Central memory CD8-positive, alpha-beta T cell (primary cell): Measurements from ENCODE around the gene NRCAM.

Source experiments
- ATAC-seq: fragments of 150-1000 bp; cut with Tn5 transposase; replicated peaks from 2 replicates; pipeline ENCODE4 v1.10.0; 2022; ENCODE audit warnings: mild to moderate bottlenecking, moderate FRiP score, moderate number of reproducible peaks; ENCODE audit not compliant: poor library complexity, severe bottlenecking; ENCODE audit errors: extremely low read depth
- DNase-seq, 2 donors: peaks; one replicate each; pipeline ENCODE4 v3.0.0; 2021; ENCODE audit warnings: low spot score in 2 of 2
- H3K27ac Mint-ChIP-seq: one replicate; pipeline ENCODE4 v1.8.0; 2022; ENCODE audit warnings: low read depth, mild to moderate bottlenecking, moderate library complexity, mixed read lengths
- H3K27me3 Mint-ChIP-seq: one replicate; pipeline ENCODE4 v1.8.0; 2022; ENCODE audit warnings: mixed read lengths
- H3K36me3 Mint-ChIP-seq: one replicate; pipeline ENCODE4 v1.8.0; 2022; ENCODE audit warnings: mild to moderate bottlenecking, moderate library complexity, mixed read lengths; ENCODE audit not compliant: insufficient read depth
- H3K4me1 Mint-ChIP-seq: one replicate; pipeline ENCODE4 v1.8.0; 2022; ENCODE audit warnings: mixed read lengths
- H3K4me3 Mint-ChIP-seq: one replicate; pipeline ENCODE4 v1.8.0; 2022; ENCODE audit warnings: mild to moderate bottlenecking, moderate library complexity, mixed read lengths
- H3K9me3 Mint-ChIP-seq: one replicate; pipeline ENCODE4 v1.8.0; 2022; ENCODE audit warnings: mixed read lengths

The NRCAM gene

DNA sequence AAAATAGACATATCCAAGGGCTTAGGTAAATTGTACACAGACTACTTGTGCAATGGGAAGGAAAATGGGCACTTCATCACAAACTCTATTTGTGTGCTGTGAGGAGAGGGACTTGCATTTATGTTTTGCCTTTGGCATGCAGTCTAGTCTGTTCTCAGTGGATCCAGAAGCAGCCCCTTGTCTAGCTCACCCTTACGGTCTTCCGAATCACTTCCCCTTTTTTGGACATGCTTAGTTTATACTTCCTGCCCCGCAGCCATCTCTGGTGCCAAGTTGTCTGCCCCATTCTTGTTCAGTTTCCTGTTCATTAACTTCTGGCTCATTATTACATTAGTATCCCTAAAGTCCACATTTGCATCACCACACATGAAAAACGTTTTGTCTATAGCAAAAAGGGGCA, 161.6 kb downstream of the NRCAM start:
- Mint-ChIP-seq H3K27me3 (peaks cover 48% of the 10 kb centered on the region), H3K4me1 (no peaks in the 10 kb centered on the region), H3K36me3 (peaks cover 3% of the 10 kb centered on the region), H3K27ac (no peak overlapping the region), H3K9me3 (no peaks in the 10 kb centered on the region), H3K4me3 (no peak overlapping the region)
- DNase-seq (no peak), ATAC-seq (no peak)

DNA sequence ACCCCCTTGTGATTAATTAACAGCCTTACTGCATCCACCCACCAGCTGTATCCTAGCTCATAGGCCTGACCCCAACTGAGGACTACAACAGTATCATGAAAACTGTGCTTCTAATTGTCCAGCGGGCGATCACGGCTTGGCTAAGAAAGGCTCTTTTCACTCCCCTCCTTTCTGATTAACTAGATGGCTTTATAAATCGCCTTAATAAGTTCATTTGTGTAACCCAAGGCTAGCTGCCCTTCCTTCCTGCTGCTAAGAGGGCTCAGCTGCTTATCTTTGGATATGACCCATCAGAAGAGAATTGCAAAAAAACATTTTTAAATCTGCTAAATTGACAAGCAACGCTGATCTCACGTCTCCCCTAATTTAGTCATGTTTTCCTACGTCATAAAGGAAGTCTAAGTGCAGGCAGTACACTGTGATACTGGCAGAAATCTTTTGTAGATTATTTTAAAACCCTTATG, 163.1 kb downstream of the NRCAM start:
- no peak for DNase-seq
- H3K4me3 Mint-ChIP-seq: no peak overlapping the region
- no peak for ATAC-seq
- H3K4me1 Mint-ChIP-seq: no peaks in the 10 kb centered on the region
- peaks cover 3% of the 10 kb centered on the region for H3K36me3 Mint-ChIP-seq
- no peak overlapping the region for H3K27ac Mint-ChIP-seq
- H3K27me3 Mint-ChIP-seq: peaks cover 48% of the 10 kb centered on the region
- no peaks in the 10 kb centered on the region for H3K9me3 Mint-ChIP-seq

DNA sequence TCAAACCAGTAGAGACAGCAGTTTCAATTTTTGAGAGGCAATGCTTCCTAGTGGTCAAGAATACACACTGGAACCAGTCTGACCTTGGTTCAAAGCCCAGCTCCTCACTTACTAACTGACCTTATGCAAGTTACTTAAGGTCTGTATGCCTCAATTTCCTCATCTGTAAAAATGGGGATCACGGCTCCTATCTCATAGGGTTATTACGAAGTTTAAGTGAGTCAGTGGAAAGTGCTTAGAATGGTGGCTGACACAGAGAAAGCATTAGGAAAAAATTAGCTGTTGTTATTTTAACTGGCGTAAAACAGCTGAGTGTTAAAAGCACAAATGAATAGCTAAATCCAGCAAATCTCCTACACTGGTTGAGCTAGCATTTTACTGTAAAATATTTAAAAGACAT, 163.7 kb downstream of the NRCAM start:
- Mint-ChIP-seq H3K27ac (no peak overlapping the region), H3K4me3 (no peak overlapping the region), H3K36me3 (peaks cover 3% of the 10 kb centered on the region), H3K9me3 (no peaks in the 10 kb centered on the region), H3K4me1 (no peaks in the 10 kb centered on the region), H3K27me3 (peaks cover 43% of the 10 kb centered on the region)
- DNase-seq (no peak), ATAC-seq (no peak)

DNA sequence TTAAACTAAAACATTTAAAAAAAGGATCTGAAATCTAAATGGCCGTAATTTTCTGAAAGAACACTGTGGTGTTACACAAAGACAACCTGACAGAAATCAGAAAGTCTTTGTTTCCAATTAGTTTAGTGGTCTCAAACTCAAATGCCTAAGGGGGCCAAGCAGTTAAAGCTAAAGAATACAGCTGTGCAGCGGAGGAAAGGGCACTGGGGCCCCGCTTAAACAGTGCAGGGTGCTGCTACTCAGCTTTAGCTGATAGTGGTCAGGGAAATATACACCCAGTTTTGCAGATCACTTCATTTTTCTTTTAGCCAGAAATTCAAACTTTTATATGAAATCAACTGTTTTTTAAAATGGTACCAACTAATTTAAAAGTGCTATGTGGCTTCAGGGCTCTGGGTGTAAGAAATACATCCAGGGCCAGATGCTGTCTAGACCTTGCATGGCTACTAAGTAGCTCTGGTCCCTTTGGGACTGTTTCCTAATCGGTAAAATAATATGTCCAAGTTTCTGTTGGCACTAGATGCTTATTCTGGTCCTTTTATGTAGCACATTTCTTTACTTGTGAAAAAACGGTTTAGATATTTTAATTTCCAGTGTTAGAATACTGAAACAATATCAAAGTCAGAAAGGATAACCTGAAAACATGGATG, 164.3 kb downstream of the NRCAM start:
- ATAC-seq (no peak), DNase-seq (no peak)
- H3K27ac Mint-ChIP-seq: no peak overlapping the region
- H3K4me1 Mint-ChIP-seq: no peaks in the 10 kb centered on the region
- no peak overlapping the region for H3K4me3 Mint-ChIP-seq
- H3K36me3 Mint-ChIP-seq: peaks cover 3% of the 10 kb centered on the region
- peaks cover 45% of the 10 kb centered on the region for H3K27me3 Mint-ChIP-seq
- no peaks in the 10 kb centered on the region for H3K9me3 Mint-ChIP-seq

DNA sequence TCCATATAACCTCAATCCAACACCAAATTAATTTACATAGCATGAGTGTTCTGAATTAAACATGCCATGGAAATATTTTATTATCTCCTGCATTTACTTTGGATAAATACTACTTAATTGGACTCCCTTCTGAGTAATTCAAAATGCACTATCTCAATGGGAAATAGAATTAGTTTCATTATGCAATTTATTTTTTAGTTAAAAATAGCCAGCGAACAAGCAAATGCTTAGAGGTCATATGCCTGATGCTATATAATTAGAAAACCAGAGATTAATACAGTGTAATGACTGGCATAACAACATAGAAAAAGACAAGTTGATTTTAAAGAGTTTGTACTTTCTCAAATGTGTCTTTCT, 165.1 kb downstream of the NRCAM start:
- Mint-ChIP-seq H3K4me3 (no peak overlapping the region), H3K27me3 (peaks cover 45% of the 10 kb centered on the region), H3K4me1 (no peaks in the 10 kb centered on the region), H3K27ac (no peak overlapping the region), H3K9me3 (no peaks in the 10 kb centered on the region), H3K36me3 (peaks cover 3% of the 10 kb centered on the region)
- DNase-seq (no peak), ATAC-seq (no peak)

DNA sequence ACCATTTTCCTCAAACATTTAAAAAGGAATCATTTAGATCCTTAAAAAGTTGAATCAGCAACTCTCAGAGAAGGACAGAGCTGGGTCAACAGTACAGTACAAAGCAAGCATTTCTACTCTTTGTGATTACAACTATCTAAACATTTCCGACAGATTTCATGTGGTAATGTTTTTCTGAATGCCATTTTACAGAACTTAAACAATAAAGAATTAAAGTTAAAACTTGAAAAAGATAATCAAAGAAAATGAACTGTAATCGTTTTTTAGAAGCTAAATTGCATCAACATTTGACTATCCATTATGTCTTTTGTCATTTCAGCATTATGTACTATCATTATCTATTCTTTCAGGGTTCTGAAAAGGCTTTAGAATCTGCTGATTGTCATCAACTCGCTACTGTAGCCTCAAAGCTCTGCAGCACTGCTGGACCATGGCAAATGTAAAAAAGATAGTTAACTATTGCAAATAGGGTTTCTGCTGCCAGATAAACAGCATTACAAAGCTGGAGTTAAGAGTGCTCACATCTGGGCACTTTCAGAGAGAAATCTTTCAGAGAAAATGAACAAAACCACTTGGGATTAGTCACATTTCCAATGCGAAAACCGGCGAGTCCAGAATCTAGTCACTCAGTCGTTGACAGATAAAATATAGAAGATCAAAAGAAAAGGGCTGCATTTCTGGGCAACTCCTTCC, 165.6 kb downstream of the NRCAM start:
- H3K36me3 Mint-ChIP-seq: peaks cover 3% of the 10 kb centered on the region

DNA sequence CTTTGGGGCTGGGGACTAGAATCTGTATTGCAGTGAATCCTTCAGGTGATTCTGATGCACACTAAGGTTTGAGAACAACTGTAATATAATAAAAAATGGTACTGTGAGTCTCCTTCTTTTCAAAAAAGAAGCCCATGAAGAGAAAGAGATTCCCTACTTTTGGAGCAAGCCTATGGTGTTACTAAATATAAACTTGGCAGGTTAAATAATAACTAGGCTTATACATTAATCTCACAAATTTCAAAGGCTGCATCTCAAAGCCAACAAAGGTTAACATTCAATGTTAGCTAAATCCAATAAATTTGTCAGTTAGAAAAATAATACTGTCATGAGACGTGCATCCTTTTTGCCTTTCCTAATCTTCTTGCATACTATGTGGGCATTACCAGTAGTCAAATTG, 166.4 kb downstream of the NRCAM start:
- Mint-ChIP-seq H3K4me3 (no peak overlapping the region), H3K36me3 (peaks cover 3% of the 10 kb centered on the region), H3K27me3 (peaks cover 38% of the 10 kb centered on the region)

More for the DNA sequence above, 165.6 kb downstream of the NRCAM start:
- Mint-ChIP-seq H3K27me3 (peaks cover 40% of the 10 kb centered on the region), H3K4me3 (no peak overlapping the region), H3K9me3 (no peaks in the 10 kb centered on the region), H3K27ac (no peak overlapping the region), H3K4me1 (no peaks in the 10 kb centered on the region)
- DNase-seq (no peak), ATAC-seq (no peak)

DNA sequence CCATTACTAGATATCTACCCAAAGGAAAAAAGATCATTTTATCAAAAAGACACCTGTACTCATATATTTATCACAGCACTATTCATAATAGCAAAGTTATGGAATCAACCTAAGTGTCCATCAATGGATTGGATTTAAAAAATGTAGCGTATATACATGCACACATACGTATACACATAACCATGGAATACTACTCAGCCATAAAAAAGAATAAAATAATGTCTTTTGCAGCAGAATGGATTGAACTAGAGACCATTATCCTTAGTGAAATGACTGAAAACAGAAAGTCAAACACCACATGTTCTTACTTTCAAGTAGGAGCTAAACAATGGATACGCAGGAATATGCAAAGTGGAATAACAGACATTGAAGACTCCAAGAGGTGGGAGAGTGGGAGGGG, 168.4 kb downstream of the NRCAM start:
- ATAC-seq: no peak
- Mint-ChIP-seq H3K36me3 (no peaks in the 10 kb centered on the region), H3K27ac (no peak overlapping the region), H3K9me3 (no peaks in the 10 kb centered on the region), H3K27me3 (peaks cover 39% of the 10 kb centered on the region), H3K4me1 (no peaks in the 10 kb centered on the region), H3K4me3 (no peak overlapping the region)
- DNase-seq: no peak

More for the DNA sequence above, 166.4 kb downstream of the NRCAM start:
- DNase-seq (no peak), ATAC-seq (no peak)
- H3K9me3 Mint-ChIP-seq: no peaks in the 10 kb centered on the region
- no peaks in the 10 kb centered on the region for H3K4me1 Mint-ChIP-seq
- no peak overlapping the region for H3K27ac Mint-ChIP-seq

DNA sequence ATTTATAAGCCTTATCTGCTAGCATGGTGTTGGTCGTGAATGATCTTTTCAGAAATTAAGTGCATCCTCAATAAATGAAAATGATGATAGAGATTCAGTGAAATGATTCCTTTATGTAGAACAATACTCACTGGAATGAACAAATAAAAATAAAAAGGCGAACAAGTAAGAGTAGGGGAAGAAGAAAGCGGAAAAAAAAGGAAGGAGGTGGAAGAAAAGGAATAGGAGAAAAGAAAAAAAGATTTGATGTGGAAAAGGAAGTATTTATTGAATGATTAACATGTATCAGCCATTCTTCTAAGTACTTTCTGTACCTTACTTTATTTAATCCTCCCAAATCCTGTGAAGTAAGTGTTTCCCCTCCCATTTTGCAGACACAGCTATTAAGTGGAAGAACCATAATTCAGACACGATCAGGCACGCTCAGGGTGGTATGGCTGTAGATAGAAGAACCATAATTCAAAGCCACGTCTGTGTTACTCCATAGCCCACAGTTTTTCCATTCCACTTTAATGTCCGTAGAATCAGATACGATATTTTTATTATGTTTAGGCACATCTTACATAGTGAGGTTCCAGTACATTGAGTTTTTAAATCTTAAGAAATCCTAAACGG, 169.8 kb downstream of the NRCAM start:
- ATAC-seq: no peak
- Mint-ChIP-seq H3K27ac (no peak overlapping the region), H3K4me1 (no peaks in the 10 kb centered on the region), H3K27me3 (peaks cover 33% of the 10 kb centered on the region), H3K4me3 (no peak overlapping the region), H3K36me3 (no peaks in the 10 kb centered on the region), H3K9me3 (no peaks in the 10 kb centered on the region)
- no peak for DNase-seq

DNA sequence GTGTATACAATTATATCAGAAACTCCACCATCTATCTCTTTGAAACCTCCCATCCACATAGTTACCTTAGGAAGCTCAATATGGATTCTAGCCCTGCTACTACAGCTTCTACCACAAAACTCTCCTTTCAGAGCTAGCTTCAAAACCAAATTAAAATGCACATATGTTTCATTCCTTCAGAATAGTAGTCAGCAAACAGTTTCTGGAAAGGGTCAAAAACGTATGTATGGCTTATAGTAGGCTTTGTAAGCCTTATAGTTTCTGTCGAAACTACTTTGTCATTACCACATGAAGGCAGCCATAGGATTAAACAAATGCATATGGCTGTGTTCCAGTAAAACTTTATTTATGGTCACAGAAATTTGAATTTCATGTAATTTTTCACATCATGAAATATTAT, 170.5 kb downstream of the NRCAM start:
- Mint-ChIP-seq H3K36me3 (no peaks in the 10 kb centered on the region), H3K27me3 (peaks cover 29% of the 10 kb centered on the region), H3K4me3 (no peak overlapping the region), H3K9me3 (no peaks in the 10 kb centered on the region), H3K4me1 (no peaks in the 10 kb centered on the region), H3K27ac (no peak overlapping the region)
- ATAC-seq (no peak), DNase-seq (no peak)

DNA sequence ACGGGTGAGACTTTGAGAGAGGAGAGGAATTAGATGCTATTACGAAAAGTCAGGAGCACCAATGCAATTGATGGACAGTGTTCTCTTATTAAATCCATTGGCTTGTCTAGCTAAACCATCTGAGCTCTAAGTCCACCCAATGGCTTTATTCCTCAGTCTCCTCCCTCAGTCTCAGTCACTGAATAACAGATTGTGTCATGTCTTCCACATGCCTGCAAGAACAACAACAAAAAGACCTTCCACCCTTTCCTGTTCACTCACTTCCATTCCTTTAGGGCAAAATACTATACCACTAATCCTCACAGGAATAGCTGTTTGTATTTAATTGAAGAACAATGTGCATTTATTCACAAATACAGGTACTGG, 171.2 kb downstream of the NRCAM start:
- H3K4me3 Mint-ChIP-seq: no peak overlapping the region
- no peaks in the 10 kb centered on the region for H3K36me3 Mint-ChIP-seq
- no peak for ATAC-seq
- no peak overlapping the region for H3K27ac Mint-ChIP-seq
- peaks cover 29% of the 10 kb centered on the region for H3K27me3 Mint-ChIP-seq
- H3K4me1 Mint-ChIP-seq: no peaks in the 10 kb centered on the region
- no peaks in the 10 kb centered on the region for H3K9me3 Mint-ChIP-seq
- no peak for DNase-seq

DNA sequence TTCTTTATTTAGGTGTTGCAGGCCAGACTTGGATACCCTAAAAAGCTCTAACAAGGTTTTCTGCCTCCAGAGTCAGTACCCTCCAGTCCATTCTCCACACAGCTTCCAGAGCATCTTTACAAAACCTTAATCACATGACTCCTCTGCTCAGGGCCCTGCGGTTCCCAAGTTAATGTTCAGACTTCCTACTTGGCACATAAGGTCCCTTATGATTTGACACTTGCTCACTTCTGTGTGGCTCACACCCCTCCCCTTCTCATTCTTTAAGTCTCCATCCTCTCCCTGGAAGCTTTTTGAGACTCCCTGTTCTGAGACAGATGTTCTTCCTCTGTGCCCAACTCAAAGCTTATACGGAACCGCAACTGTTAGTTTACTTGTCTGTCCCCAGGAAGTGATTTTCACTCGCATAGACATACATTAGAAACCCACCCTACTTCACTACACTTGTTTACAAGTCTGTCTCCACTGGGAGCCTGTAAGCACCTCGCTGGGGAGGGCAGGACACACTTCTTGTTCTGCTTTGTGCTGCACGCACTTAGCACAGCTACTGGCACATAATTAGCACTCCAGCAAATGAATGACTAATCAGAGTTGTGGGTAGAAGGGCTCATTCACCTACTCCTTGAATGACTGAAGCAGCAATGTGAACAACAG, 171.8 kb downstream of the NRCAM start:
- DNase-seq (no peak), ATAC-seq (no peak)
- no peaks in the 10 kb centered on the region for H3K4me1 Mint-ChIP-seq
- H3K4me3 Mint-ChIP-seq: no peak overlapping the region
- no peaks in the 10 kb centered on the region for H3K36me3 Mint-ChIP-seq
- H3K9me3 Mint-ChIP-seq: no peaks in the 10 kb centered on the region
- no peak overlapping the region for H3K27ac Mint-ChIP-seq
- H3K27me3 Mint-ChIP-seq: peaks cover 29% of the 10 kb centered on the region

DNA sequence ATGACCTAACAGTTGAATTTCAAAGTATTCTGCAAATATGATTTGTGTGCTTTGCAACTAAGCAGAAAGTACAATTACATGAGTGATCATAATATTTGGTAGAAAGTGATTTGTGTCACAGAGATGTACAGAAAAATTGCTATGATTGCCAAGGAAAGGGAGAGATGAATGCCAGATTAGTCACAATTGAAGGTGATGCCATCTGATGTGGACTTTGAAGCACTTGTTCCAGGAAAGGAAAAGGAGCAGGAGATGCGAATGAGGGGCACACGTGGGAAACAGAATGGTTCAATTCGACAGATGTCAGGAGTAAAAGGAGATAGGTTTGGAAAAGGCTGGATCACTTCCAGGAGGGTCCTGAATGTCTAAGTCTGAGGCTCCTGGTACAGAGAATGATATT, 173.0 kb downstream of the NRCAM start:
- Mint-ChIP-seq H3K27me3 (peaks cover 29% of the 10 kb centered on the region), H3K4me1 (no peaks in the 10 kb centered on the region), H3K36me3 (no peaks in the 10 kb centered on the region), H3K4me3 (no peak overlapping the region), H3K27ac (no peak overlapping the region), H3K9me3 (no peaks in the 10 kb centered on the region)
- DNase-seq: no peak
- no peak for ATAC-seq
